ENCODE measurements around the gene MIOX.

GRCh38 chr22:50535113-50535512, 48.5 kb downstream of the MIOX start:
- TF ChIP-seq, protein P1, sequence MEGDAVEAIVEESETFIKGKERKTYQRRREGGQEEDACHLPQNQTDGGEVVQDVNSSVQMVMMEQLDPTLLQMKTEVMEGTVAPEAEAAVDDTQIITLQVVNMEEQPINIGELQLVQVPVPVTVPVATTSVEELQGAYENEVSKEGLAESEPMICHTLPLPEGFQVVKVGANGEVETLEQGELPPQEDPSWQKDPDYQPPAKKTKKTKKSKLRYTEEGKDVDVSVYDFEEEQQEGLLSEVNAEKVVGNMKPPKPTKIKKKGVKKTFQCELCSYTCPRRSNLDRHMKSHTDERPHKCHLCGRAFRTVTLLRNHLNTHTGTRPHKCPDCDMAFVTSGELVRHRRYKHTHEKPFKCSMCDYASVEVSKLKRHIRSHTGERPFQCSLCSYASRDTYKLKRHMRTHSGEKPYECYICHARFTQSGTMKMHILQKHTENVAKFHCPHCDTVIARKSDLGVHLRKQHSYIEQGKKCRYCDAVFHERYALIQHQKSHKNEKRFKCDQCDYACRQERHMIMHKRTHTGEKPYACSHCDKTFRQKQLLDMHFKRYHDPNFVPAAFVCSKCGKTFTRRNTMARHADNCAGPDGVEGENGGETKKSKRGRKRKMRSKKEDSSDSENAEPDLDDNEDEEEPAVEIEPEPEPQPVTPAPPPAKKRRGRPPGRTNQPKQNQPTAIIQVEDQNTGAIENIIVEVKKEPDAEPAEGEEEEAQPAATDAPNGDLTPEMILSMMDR (conservative IDR thresholded peaks at IDR 0.05; ENCODE audit: low read depth, low read length), result no peak
- TF ChIP-seq EZH2 (IDR thresholded peaks at IDR 0.05; ENCODE audit: borderline replicate concordance, low read depth, low read length, poor library complexity, severe bottlenecking), result no peak
